ENCODE data around the gene TMEM248.

The TMEM248 gene

GRCh38 chr7:66929935-66930334 lies 8.9 kb downstream of the TMEM248 start:
- FAIRE-seq (no peak), DNase-seq (ENCODE audit: insufficient read length) (no peak)
- TF ChIP-seq TAF1 (IDR thresholded peaks at IDR 0.05; ENCODE audit: borderline replicate concordance, low read depth, low read length) (no peak), POLR2AphosphoS5 (IDR thresholded peaks at IDR 0.05; ENCODE audit: low read depth, low read length) (no peak), POLR2A (IDR thresholded peaks at IDR 0.05; ENCODE audit: low read depth, low read length) (no peak)

GRCh38 chr7:66930341-66930740 lies 9.3 kb downstream of the TMEM248 start:
- no peak for TF ChIP-seq POLR2AphosphoS5 (IDR thresholded peaks at IDR 0.05; ENCODE audit: low read depth, low read length)
- TF ChIP-seq POLR2A (IDR thresholded peaks at IDR 0.05; ENCODE audit: low read depth, low read length), result no peak
- no peak for TF ChIP-seq TAF1 (IDR thresholded peaks at IDR 0.05; ENCODE audit: borderline replicate concordance, low read depth, low read length)
- FAIRE-seq, result no peak
- no peak for DNase-seq (ENCODE audit: insufficient read length)

- FAIRE-seq (no peak), DNase-seq (ENCODE audit: insufficient read length) (no peak)
Measured at GRCh38 chr7:66933469-66933868, 12.4 kb downstream of the TMEM248 start.

GRCh38 chr7:66937940-66938339 lies 16.9 kb downstream of the TMEM248 start:
- TF ChIP-seq POLR2AphosphoS5 (IDR thresholded peaks at IDR 0.05; ENCODE audit: low read depth, low read length), result no peak
- no peak for TF ChIP-seq TAF1 (IDR thresholded peaks at IDR 0.05; ENCODE audit: borderline replicate concordance, low read depth, low read length)
- no peak for TF ChIP-seq POLR2A (IDR thresholded peaks at IDR 0.05; ENCODE audit: low read depth, low read length)
- FAIRE-seq, result no peak
- DNase-seq (ENCODE audit: insufficient read length), result no peak

More at GRCh38 chr7:66933469-66933868, 12.4 kb downstream of the TMEM248 start:
- no peak for TF ChIP-seq POLR2A (IDR thresholded peaks at IDR 0.05; ENCODE audit: low read depth, low read length)
- no peak for TF ChIP-seq POLR2AphosphoS5 (IDR thresholded peaks at IDR 0.05; ENCODE audit: low read depth, low read length)
- no peak for TF ChIP-seq TAF1 (IDR thresholded peaks at IDR 0.05; ENCODE audit: borderline replicate concordance, low read depth, low read length)

- DNase-seq (ENCODE audit: insufficient read length) (no peak), FAIRE-seq (no peak)
Measured at GRCh38 chr7:66939325-66939724, 18.3 kb downstream of the TMEM248 start.

GRCh38 chr7:66946545-66946944 lies 25.5 kb downstream of the TMEM248 start:
- DNase-seq (ENCODE audit: insufficient read length) (no peak), FAIRE-seq (no peak)
- TF ChIP-seq TAF1 (IDR thresholded peaks at IDR 0.05; ENCODE audit: borderline replicate concordance, low read depth, low read length), result no peak
- TF ChIP-seq POLR2A (IDR thresholded peaks at IDR 0.05; ENCODE audit: low read depth, low read length), result no peak
- no peak for TF ChIP-seq POLR2AphosphoS5 (IDR thresholded peaks at IDR 0.05; ENCODE audit: low read depth, low read length)

More at GRCh38 chr7:66939325-66939724, 18.3 kb downstream of the TMEM248 start:
- no peak for TF ChIP-seq POLR2A (IDR thresholded peaks at IDR 0.05; ENCODE audit: low read depth, low read length)

GRCh38 chr7:66948480-66949109 lies 27.6 kb downstream of the TMEM248 start:
- no peak for TF ChIP-seq POLR2A (IDR thresholded peaks at IDR 0.05; ENCODE audit: low read depth, low read length)
- no peak for TF ChIP-seq POLR2AphosphoS5 (IDR thresholded peaks at IDR 0.05; ENCODE audit: low read depth, low read length)
- no peak for TF ChIP-seq TAF1 (IDR thresholded peaks at IDR 0.05; ENCODE audit: borderline replicate concordance, low read depth, low read length)
- FAIRE-seq (no peak), DNase-seq (ENCODE audit: insufficient read length) (no peak)

- FAIRE-seq (no peak), DNase-seq (ENCODE audit: insufficient read length) (no peak)
- TF ChIP-seq TAF1 (IDR thresholded peaks at IDR 0.05; ENCODE audit: borderline replicate concordance, low read depth, low read length), result no peak
- no peak for TF ChIP-seq POLR2AphosphoS5 (IDR thresholded peaks at IDR 0.05; ENCODE audit: low read depth, low read length)
- TF ChIP-seq POLR2A (IDR thresholded peaks at IDR 0.05; ENCODE audit: low read depth, low read length), result no peak
Measured at GRCh38 chr7:66950311-66950710, 29.3 kb downstream of the TMEM248 start.

GRCh38 chr7:66950763-66951162 lies 29.7 kb downstream of the TMEM248 start:
- TF ChIP-seq POLR2A (IDR thresholded peaks at IDR 0.05; ENCODE audit: low read depth, low read length), result no peak
- DNase-seq (ENCODE audit: insufficient read length), result no peak
- FAIRE-seq, result no peak

GRCh38 chr7:66952343-66953043 lies 31.5 kb downstream of the TMEM248 start:
- no peak for FAIRE-seq
- no peak for DNase-seq (ENCODE audit: insufficient read length)
- TF ChIP-seq TAF1 (IDR thresholded peaks at IDR 0.05; ENCODE audit: borderline replicate concordance, low read depth, low read length), result no peak
- no peak for TF ChIP-seq POLR2AphosphoS5 (IDR thresholded peaks at IDR 0.05; ENCODE audit: low read depth, low read length)
- no peak for TF ChIP-seq POLR2A (IDR thresholded peaks at IDR 0.05; ENCODE audit: low read depth, low read length)

GRCh38 chr7:66953044-66953427 lies 32.0 kb downstream of the TMEM248 start:
- no peak for DNase-seq (ENCODE audit: insufficient read length)
- no peak for TF ChIP-seq POLR2AphosphoS5 (IDR thresholded peaks at IDR 0.05; ENCODE audit: low read depth, low read length)
- no peak for TF ChIP-seq POLR2A (IDR thresholded peaks at IDR 0.05; ENCODE audit: low read depth, low read length)
- TF ChIP-seq TAF1 (IDR thresholded peaks at IDR 0.05; ENCODE audit: borderline replicate concordance, low read depth, low read length), result no peak
- FAIRE-seq, result no peak

GRCh38 chr7:66957595-66958290 lies 36.7 kb downstream of the TMEM248 start:
- DNase-seq (ENCODE audit: insufficient read length), result no peak

More at GRCh38 chr7:66957595-66958290, 36.7 kb downstream of the TMEM248 start:
- FAIRE-seq, result no peak
- TF ChIP-seq POLR2AphosphoS5 (IDR thresholded peaks at IDR 0.05; ENCODE audit: low read depth, low read length) (peak; percentile 60), TAF1 (IDR thresholded peaks at IDR 0.05; ENCODE audit: borderline replicate concordance, low read depth, low read length) (no peak)
